Measurements from ENCODE around the gene NABP2. TPM values are rescaled to one million over a fixed set of nuclear protein-coding genes. Genes with fewer than 3 reads are reported as not detected.
"Not testable (repeated sequence)": the region's sequence is repeated elsewhere in the genome, so short reads cannot be mapped to it uniquely, and the experiment has no call there.

Gene NABP2
- total RNA-seq, 1 experiment from 2014 or later, result 43.2 TPM

GRCh38 chr12:56266693-56267442, 42.7 kb downstream of the NABP2 start, which contains the start of gene COQ10A:
COQ10A (plus strand) TSS chr12:56266942; CDS start chr12:56267119, 177 bp downstream.
- peak within 1 kb of the TSS; percentile 42; the same call in 1 of the 2 replicates for H3K27ac ChIP-seq
- peak within 1 kb of the TSS; percentile 68 for H3K4me3 ChIP-seq
- no peaks in the 10 kb centered on the region for H3K9me3 ChIP-seq (replicated peaks)
- peaks cover 3% of the 10 kb centered on the region; the same call in 1 of the 2 replicates for H3K4me1 ChIP-seq
- H3K36me3 ChIP-seq, result peaks cover 22% of the 10 kb centered on the region
- no peaks in the 10 kb centered on the region for H3K27me3 ChIP-seq
- peak; percentile 85 to 89 for DNase-seq

GRCh38 chr12:56267443-56268071, 43.4 kb downstream of the NABP2 start:
- no peaks in the 10 kb centered on the region for H3K9me3 ChIP-seq (replicated peaks)
- H3K4me3 ChIP-seq, result peak overlapping the region; percentile 68
- no peak for DNase-seq
- no peaks in the 10 kb centered on the region; the same call in 1 of the 2 replicates for H3K4me1 ChIP-seq
- peaks cover 25% of the 10 kb centered on the region for H3K36me3 ChIP-seq
- H3K27me3 ChIP-seq, result no peaks in the 10 kb centered on the region
- no peak overlapping the region for H3K27ac ChIP-seq

DNA sequence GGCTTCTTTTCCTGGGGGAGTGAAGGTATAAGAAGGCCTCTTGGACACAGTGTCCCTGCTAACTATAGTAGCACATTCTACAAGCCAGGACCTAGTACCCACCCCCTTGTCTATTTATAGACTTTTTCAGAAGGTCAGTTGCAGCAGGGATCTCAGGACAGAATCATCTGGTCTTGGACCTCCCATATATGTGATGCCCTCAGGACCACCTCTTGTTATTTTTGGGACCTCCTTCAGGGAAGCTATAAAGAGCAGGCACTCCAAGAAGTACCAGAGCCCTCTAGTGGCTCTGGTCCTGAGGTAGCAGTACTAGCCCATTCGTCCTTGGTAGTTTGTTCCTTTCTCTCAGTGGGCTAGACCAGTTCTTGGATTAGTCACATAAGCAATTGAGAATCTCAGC, 46.9 kb downstream of the NABP2 start:
- no peak overlapping the region for H3K27ac ChIP-seq
- no peak for DNase-seq
- no peaks in the 10 kb centered on the region; the same call in 1 of the 2 replicates for H3K4me1 ChIP-seq
- no peaks in the 10 kb centered on the region for H3K27me3 ChIP-seq
- peaks cover 51% of the 10 kb centered on the region for H3K36me3 ChIP-seq
- no peaks in the 10 kb centered on the region for H3K9me3 ChIP-seq (replicated peaks)
- H3K4me3 ChIP-seq, result no peak overlapping the region

- H3K4me3 ChIP-seq; H3K27me3 ChIP-seq; H3K27ac ChIP-seq; DNase-seq; H3K4me1 ChIP-seq; H3K9me3 ChIP-seq (replicated peaks): not testable (repeated sequence)
- H3K36me3 ChIP-seq, result peaks cover 60% of the 10 kb centered on the region
Observed at GRCh38 chr12:56272468-56272867, 48.3 kb downstream of the NABP2 start.

DNA sequence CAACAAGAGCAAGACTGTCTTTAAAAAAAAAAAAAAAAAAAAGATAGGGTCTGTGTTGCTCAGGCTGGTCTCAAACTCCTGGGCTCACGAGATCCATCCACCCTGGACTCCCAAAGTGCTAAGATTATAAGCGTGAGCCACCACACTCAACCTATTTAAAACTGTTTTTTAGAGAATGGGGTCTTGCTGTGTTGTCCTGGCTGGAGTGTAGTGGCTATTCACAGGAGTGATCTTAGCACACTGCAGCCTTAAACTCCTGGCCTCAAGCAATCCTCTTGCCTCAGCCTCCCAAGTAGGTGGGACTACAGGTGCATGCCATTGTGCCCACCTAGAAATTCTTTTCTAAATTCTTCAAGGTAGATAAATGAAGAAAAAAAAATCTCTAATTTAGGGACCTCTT, 50.2 kb downstream of the NABP2 start:
- no peak overlapping the region for H3K27ac ChIP-seq
- H3K4me1 ChIP-seq, result no peaks in the 10 kb centered on the region
- DNase-seq, result no peak
- H3K27me3 ChIP-seq, result no peaks in the 10 kb centered on the region
- H3K36me3 ChIP-seq, result peaks cover 76% of the 10 kb centered on the region
- H3K9me3 ChIP-seq (replicated peaks), result no peaks in the 10 kb centered on the region
- H3K4me3 ChIP-seq, result no peak overlapping the region

- peaks cover 83% of the 10 kb centered on the region for H3K36me3 ChIP-seq
- no peak for DNase-seq
- H3K27me3 ChIP-seq, result no peaks in the 10 kb centered on the region
- H3K4me1 ChIP-seq, result no peaks in the 10 kb centered on the region
- H3K9me3 ChIP-seq (replicated peaks), result no peaks in the 10 kb centered on the region
- no peak overlapping the region for H3K27ac ChIP-seq
- H3K4me3 ChIP-seq, result no peak overlapping the region
Observed at GRCh38 chr12:56278905-56279304, 54.8 kb downstream of the NABP2 start.

Other genes with a start within 250 kb of the NABP2 start
- gene SUOX, start 227.1 kb upstream of the NABP2 start, total RNA-seq (2014; rRNA removed; shearing (Covaris generic)), result 10.0 and 13.2 TPM in 2 replicates
- 1.7 and 2.2 TPM in 2 replicates for gene IKZF4, start 203.3 kb upstream of the NABP2 start, total RNA-seq (2014; rRNA removed; shearing (Covaris generic))
- gene RPS26, start 182.4 kb upstream of the NABP2 start, total RNA-seq (2014; rRNA removed; shearing (Covaris generic)), result 229 and 271 TPM in 2 replicates
- 38.0 and 38.8 TPM in 2 replicates for gene ERBB3, start 144.2 kb upstream of the NABP2 start, total RNA-seq (2014; rRNA removed; shearing (Covaris generic))
- 342 and 348 TPM in 2 replicates for gene PA2G4, start 119.8 kb upstream of the NABP2 start, total RNA-seq (2014; rRNA removed; shearing (Covaris generic))
- gene RPL41, start 107.7 kb upstream of the NABP2 start, total RNA-seq (2014; rRNA removed; shearing (Covaris generic)), result 5,544 and 5,661 TPM in 2 replicates
- 5.5 and 5.8 TPM in 2 replicates for gene ZC3H10, start 106.1 kb upstream of the NABP2 start, total RNA-seq (2014; rRNA removed; shearing (Covaris generic))
- 86.7 and 92.9 TPM in 2 replicates for gene ESYT1, start 96.1 kb upstream of the NABP2 start, total RNA-seq (2014; rRNA removed; shearing (Covaris generic))
- gene MYL6B, start 71.8 kb upstream of the NABP2 start, total RNA-seq (2014; rRNA removed; shearing (Covaris generic)), result 199 and 208 TPM in 2 replicates
- 564 and 633 TPM in 2 replicates for gene MYL6, start 66.0 kb upstream of the NABP2 start, total RNA-seq (2014; rRNA removed; shearing (Covaris generic))
- gene SMARCC2, start 34.9 kb upstream of the NABP2 start, total RNA-seq (2014; rRNA removed; shearing (Covaris generic)), result 57.3 and 60.9 TPM in 2 replicates
- gene RNF41, start 2.4 kb upstream of the NABP2 start, total RNA-seq (2014; rRNA removed; shearing (Covaris generic)), result 24.3 and 25.7 TPM in 2 replicates
- gene SLC39A5, start 5.7 kb downstream of the NABP2 start, total RNA-seq (2014; rRNA removed; shearing (Covaris generic)), result not detected in 2 replicates
- gene ANKRD52, start 34.0 kb downstream of the NABP2 start, total RNA-seq (2014; rRNA removed; shearing (Covaris generic)), result 12.0 and 12.5 TPM in 2 replicates
- 13.8 and 14.4 TPM in 2 replicates for gene COQ10A, start 42.6 kb downstream of the NABP2 start, total RNA-seq (2014; rRNA removed; shearing (Covaris generic))
- 183 and 185 TPM in 2 replicates for gene CS, start 76.0 kb downstream of the NABP2 start, total RNA-seq (2014; rRNA removed; shearing (Covaris generic))
- 75.2 and 80.9 TPM in 2 replicates for gene CNPY2, start 91.6 kb downstream of the NABP2 start, total RNA-seq (2014; rRNA removed; shearing (Covaris generic))
- gene PAN2, start 109.7 kb downstream of the NABP2 start, total RNA-seq (2014; rRNA removed; shearing (Covaris generic)), result 25.5 and 27.9 TPM in 2 replicates
- 0.41 TPM in 1 of 2 replicates, not detected in the other for gene IL23A, start 114.5 kb downstream of the NABP2 start, total RNA-seq (2014; rRNA removed; shearing (Covaris generic))
- gene STAT2, start 135.8 kb downstream of the NABP2 start, total RNA-seq (2014; rRNA removed; shearing (Covaris generic)), result 38.8 and 44.0 TPM in 2 replicates
- not detected in 2 replicates for gene APOF, start 138.5 kb downstream of the NABP2 start, total RNA-seq (2014; rRNA removed; shearing (Covaris generic))
- 32.3 and 36.2 TPM in 2 replicates for gene TIMELESS, start 225.1 kb downstream of the NABP2 start, total RNA-seq (2014; rRNA removed; shearing (Covaris generic))
- not detected in 2 replicates for gene MIP, start 230.3 kb downstream of the NABP2 start, total RNA-seq (2014; rRNA removed; shearing (Covaris generic))
- gene SPRYD4, start 244.2 kb downstream of the NABP2 start, total RNA-seq (2014; rRNA removed; shearing (Covaris generic)), result 3.0 and 3.7 TPM in 2 replicates